ENCODE measurements around the gene HCLS1. TPM values are rescaled to one million over a fixed set of nuclear protein-coding genes. Genes with fewer than 3 reads are reported as not detected.
A peak's percentile ranks its signal among the peaks of the same experiment; 100 is the strongest.

HCLS1 gene
- total and polyA plus RNA-seq, 2 experiments from 2014 or later = 28.6 to 39.2 TPM

GRCh38 chr3:121626495-121626894 is 34.2 kb downstream of the HCLS1 start:
- Histone ChIP-seq H3K27ac (no peak overlapping the region), H3K36me3 (ENCODE audit: low read depth) (no peaks in the 10 kb centered on the region), H3K9me3 (ENCODE audit: low read depth) (no peaks in the 10 kb centered on the region), H3K9me2 (ENCODE audit: insufficient read depth) (no peaks in the 10 kb centered on the region), H3K4me3 (no peak overlapping the region), H3K9ac (no peak overlapping the region), H3K4me2 (ENCODE audit: unreplicated experiment) (no peak overlapping the region), H3K27me3 (replicated peaks; ENCODE audit: insufficient read depth) (no peaks in the 10 kb centered on the region), H2AFZ (no peak overlapping the region), H3K79me2 (ENCODE audit: insufficient read depth) (no peaks in the 10 kb centered on the region), H3K4me1 (ENCODE audit: insufficient read depth) (no peaks in the 10 kb centered on the region), H3F3A (ENCODE audit: insufficient read depth) (no peaks in the 10 kb centered on the region), H4K20me1 (ENCODE audit: insufficient read depth) (no peaks in the 10 kb centered on the region)
- DNase-seq = no peak
- TF ChIP-seq EZH2phosphoT487 (IDR thresholded peaks at IDR 0.05; ENCODE audit: insufficient read depth, low read depth) = no peak
- TF ChIP-seq EZH2 (IDR thresholded peaks at IDR 0.05; ENCODE audit: insufficient read depth, poor library complexity, severe bottlenecking) = no peak
- 71% methylated on average over 4 of the region's 4 CpGs for WGBS, 2 experiments (ENCODE audit: low coverage in 1 of 2, low lambda C conversion rate in 2 of 2, missing lambda C conversion rate in 2 of 2)
- in situ Hi-C loops (cut with MboI) = no loop called here

GRCh38 chr3:121624147-121624899 is 36.4 kb downstream of the HCLS1 start:
- DNase-seq = no peak
- no peaks in the 10 kb centered on the region for H4K20me1 ChIP-seq (ENCODE audit: insufficient read depth)
- H3F3A ChIP-seq (ENCODE audit: insufficient read depth) = no peaks in the 10 kb centered on the region
- no peaks in the 10 kb centered on the region for H3K4me1 ChIP-seq (ENCODE audit: insufficient read depth)
- no peaks in the 10 kb centered on the region for H3K79me2 ChIP-seq (ENCODE audit: insufficient read depth)
- in situ Hi-C loops (cut with MboI) = no loop called here
- no peaks in the 10 kb centered on the region for H3K9me2 ChIP-seq (ENCODE audit: insufficient read depth)
- H3K4me2 ChIP-seq (ENCODE audit: unreplicated experiment) = no peak overlapping the region
- no peak overlapping the region for H3K27ac ChIP-seq
- H3K4me3 ChIP-seq = no peak overlapping the region
- WGBS, 2 experiments (ENCODE audit: low coverage in 1 of 2, low lambda C conversion rate in 2 of 2, missing lambda C conversion rate in 2 of 2) = 45 to 53% methylated on average over 14 of the region's 14 CpGs
- H2AFZ ChIP-seq = no peak overlapping the region
- no peaks in the 10 kb centered on the region for H3K36me3 ChIP-seq (ENCODE audit: low read depth)
- TF ChIP-seq EZH2 (IDR thresholded peaks at IDR 0.05; ENCODE audit: insufficient read depth, poor library complexity, severe bottlenecking) (no peak), EZH2phosphoT487 (IDR thresholded peaks at IDR 0.05; ENCODE audit: insufficient read depth, low read depth) (no peak)
- no peaks in the 10 kb centered on the region for H3K9me3 ChIP-seq (ENCODE audit: low read depth)
- no peaks in the 10 kb centered on the region for H3K27me3 ChIP-seq (replicated peaks; ENCODE audit: insufficient read depth)
- H3K9ac ChIP-seq = no peak overlapping the region

GRCh38 chr3:121621491-121621890 is 39.2 kb downstream of the HCLS1 start:
- H3K9ac ChIP-seq = no peak overlapping the region
- no peaks in the 10 kb centered on the region for H3F3A ChIP-seq (ENCODE audit: insufficient read depth)
- 66 to 76% methylated on average over 6 of the region's 6 CpGs for WGBS, 2 experiments (ENCODE audit: low coverage in 1 of 2, low lambda C conversion rate in 2 of 2, missing lambda C conversion rate in 2 of 2)
- H4K20me1 ChIP-seq (ENCODE audit: insufficient read depth) = no peaks in the 10 kb centered on the region
- no peaks in the 10 kb centered on the region for H3K9me2 ChIP-seq (ENCODE audit: insufficient read depth)
- TF ChIP-seq EZH2phosphoT487 (IDR thresholded peaks at IDR 0.05; ENCODE audit: insufficient read depth, low read depth) (no peak), EZH2 (IDR thresholded peaks at IDR 0.05; ENCODE audit: insufficient read depth, poor library complexity, severe bottlenecking) (no peak)
- H3K36me3 ChIP-seq (ENCODE audit: low read depth) = no peaks in the 10 kb centered on the region
- H3K27ac ChIP-seq = no peak overlapping the region
- H2AFZ ChIP-seq = no peak overlapping the region
- H3K27me3 ChIP-seq (replicated peaks; ENCODE audit: insufficient read depth) = peaks cover 6% of the 10 kb centered on the region; the same call in 1 of the 2 replicates
- no peaks in the 10 kb centered on the region for H3K9me3 ChIP-seq (ENCODE audit: low read depth)
- no peaks in the 10 kb centered on the region for H3K4me1 ChIP-seq (ENCODE audit: insufficient read depth)
- no peaks in the 10 kb centered on the region for H3K79me2 ChIP-seq (ENCODE audit: insufficient read depth)
- no peak overlapping the region for H3K4me2 ChIP-seq (ENCODE audit: unreplicated experiment)
- no peak overlapping the region for H3K4me3 ChIP-seq
- DNase-seq = no peak
- in situ Hi-C loops (cut with MboI) = no loop called here

- no peak overlapping the region for H3K4me2 ChIP-seq (ENCODE audit: unreplicated experiment)
- no peaks in the 10 kb centered on the region for H3K4me1 ChIP-seq (ENCODE audit: insufficient read depth)
- no peaks in the 10 kb centered on the region for H3K9me3 ChIP-seq (ENCODE audit: low read depth)
- H3K9ac ChIP-seq = no peak overlapping the region
- H3F3A ChIP-seq (ENCODE audit: insufficient read depth) = no peaks in the 10 kb centered on the region
- H3K4me3 ChIP-seq = no peak overlapping the region
- H2AFZ ChIP-seq = no peak overlapping the region
- DNase-seq = peak; percentile 3
- H3K79me2 ChIP-seq (ENCODE audit: insufficient read depth) = no peaks in the 10 kb centered on the region
- H3K27me3 ChIP-seq (replicated peaks; ENCODE audit: insufficient read depth) = peaks cover 8% of the 10 kb centered on the region; the same call in 1 of the 2 replicates
- WGBS, 2 experiments (ENCODE audit: low coverage in 1 of 2, low lambda C conversion rate in 2 of 2, missing lambda C conversion rate in 2 of 2) = 32 to 45% methylated on average over 2 of the region's 2 CpGs
- no peak for TF ChIP-seq EZH2phosphoT487 (IDR thresholded peaks at IDR 0.05; ENCODE audit: insufficient read depth, low read depth)
- H3K9me2 ChIP-seq (ENCODE audit: insufficient read depth) = no peaks in the 10 kb centered on the region
- in situ Hi-C loops (cut with MboI) = no loop called here
- H3K27ac ChIP-seq = no peak overlapping the region
- no peaks in the 10 kb centered on the region for H4K20me1 ChIP-seq (ENCODE audit: insufficient read depth)
- no peaks in the 10 kb centered on the region for H3K36me3 ChIP-seq (ENCODE audit: low read depth)
These were observed 41.0 kb downstream of the HCLS1 start for GRCh38 chr3:121619691-121620090.

All from GM23248 (cell line).